NCI-H1105 (cell line): ENCODE data around the gene SH3PXD2B.
A peak's percentile ranks its signal among the peaks of the same experiment; 100 is the strongest.
"Not testable (repeated sequence)": the region's sequence is repeated elsewhere in the genome, so short reads cannot be mapped to it uniquely, and the experiment has no call there.

Experiments
- DNase-seq: peaks from one replicate; lab custom pipeline; 2025; lab: John Stamatoyannopoulos, UW

SH3PXD2B gene

DNA sequence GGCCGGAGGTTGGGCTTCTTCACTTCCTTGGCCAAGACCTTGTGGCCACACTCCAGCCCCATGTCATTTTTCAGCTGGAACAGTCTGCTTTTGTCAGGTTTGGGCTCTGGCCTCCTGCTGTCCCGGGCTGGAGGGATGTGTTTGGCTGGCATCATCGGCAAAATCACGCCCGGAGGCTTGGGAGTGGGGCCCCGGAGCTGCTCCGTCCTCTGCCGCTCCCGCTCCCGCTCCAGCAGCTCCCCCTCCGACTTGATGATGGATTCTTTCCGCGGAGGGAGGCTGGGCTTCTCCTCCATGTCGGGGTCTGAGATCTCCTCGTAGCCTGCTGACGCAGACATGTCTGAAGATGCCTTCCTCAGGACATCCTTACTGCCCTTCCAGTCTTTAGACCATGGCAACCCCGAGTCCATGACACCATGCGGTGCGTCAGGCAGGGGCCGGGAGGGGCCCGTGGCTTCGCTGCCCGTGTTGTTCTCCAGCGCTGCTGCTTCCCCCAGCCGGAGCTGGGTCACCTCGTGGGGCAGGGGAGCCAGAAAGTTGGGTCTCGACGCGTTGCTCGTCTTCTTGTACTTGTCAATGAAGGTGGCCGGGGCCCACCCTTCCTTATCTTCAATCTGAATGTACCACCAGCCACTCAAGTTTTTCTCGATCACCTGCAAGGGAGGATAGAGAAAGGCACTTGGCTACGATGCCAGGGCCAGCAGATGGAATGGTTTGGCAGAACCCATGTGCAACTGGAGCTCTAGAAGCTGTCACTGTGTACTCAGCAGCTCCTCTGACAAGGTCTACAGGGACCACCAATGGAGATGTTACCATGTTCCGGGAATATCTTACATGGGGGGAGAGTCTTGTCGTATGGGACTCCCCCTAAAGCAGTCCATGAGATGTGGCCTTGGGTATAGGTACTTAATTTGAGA is 114.8 kb downstream of the SH3PXD2B start:
- no peak for DNase-seq

- DNase-seq, result peak; percentile 38
Measured at GRCh38 chr5:172336676-172337285, 117.5 kb downstream of the SH3PXD2B start.

GRCh38 chr5:172336264-172336663 is 118.1 kb downstream of the SH3PXD2B start:
- peak; percentile 28 for DNase-seq

DNA sequence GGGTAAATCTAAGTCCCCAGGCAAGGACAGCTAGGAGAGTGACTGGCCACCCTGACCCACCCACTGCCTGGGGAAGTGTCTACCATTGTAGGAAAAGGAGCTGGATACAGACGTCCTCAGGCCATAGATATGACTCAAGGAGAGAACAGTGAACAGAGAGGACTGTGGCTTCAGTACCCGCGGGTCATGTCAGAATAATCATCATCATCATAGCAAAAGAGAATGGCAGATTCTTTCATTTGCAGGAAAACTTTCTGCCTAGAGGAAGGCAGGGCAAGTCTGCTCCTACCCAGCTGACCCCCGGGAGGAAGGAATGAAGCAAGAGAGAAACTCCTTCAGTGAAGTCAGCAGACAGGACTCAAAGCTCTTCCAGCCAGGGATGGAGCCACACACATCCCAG is 118.6 kb downstream of the SH3PXD2B start:
- no peak for DNase-seq

DNA sequence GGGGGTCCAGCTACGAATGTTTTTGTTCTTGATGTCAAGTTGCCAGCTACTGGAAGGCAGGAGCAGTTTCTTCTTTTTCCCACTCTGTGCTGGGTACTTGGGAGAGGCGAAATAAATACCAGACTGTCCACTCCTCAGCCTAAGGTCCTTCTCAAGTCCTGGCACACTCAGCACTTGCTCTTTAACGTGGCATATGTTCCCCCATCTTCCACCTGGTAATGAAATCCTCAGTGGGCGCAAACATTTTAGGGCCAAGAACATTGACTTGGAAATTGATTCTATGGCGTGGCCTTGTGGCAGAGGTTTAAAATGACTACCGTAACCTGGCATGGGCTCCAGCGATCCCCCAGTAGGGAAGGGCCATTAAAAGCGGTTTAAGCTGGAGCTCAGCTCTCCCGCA is 119.7 kb downstream of the SH3PXD2B start:
- DNase-seq, result no peak

DNA sequence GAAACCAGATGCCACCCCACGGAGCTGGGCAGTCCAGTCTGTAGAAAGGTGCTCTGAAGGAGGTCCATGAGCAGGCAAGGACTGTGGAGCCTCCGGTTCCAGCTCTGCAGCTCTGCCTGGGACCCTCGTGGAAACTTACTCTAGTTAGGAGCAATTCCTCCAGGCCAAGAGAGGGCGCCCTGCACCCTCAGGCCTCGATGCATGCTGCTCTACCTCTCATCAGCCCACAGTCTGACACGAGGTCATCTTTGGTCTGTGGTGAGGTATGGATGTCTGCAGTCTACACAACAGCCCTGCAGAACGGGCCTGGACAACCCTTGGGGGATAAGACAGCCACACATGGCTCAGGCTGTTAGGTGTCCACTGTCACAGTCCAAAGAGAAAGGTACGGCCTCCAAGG is 120.1 kb downstream of the SH3PXD2B start:
- DNase-seq, result no peak

DNA sequence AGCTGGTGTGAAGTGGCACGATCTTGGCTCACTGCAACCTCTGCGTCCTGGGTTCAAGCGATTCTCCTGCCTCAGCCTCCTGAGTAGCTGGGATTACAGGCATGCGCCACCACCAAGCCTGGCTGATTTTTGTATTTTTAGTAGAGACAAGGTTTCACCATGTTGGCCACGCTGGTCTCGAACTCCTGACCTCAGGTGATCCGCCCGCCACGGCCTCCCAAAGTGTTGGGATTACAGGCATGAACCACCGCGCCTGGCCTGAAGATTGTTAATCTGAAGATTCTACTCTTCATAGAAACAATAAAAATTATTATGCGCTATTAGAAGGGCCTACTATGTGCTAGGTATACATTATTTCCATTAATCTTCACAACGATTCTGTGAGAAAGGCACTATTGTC is 127.4 kb downstream of the SH3PXD2B start:
- DNase-seq, result not testable (repeated sequence)

GRCh38 chr5:172325452-172325851 is 128.9 kb downstream of the SH3PXD2B start:
- no peak for DNase-seq

GRCh38 chr5:172322028-172322965 is 132.0 kb downstream of the SH3PXD2B start:
- DNase-seq, result no peak

- no peak for DNase-seq
Measured at GRCh38 chr5:172321593-172321992, 132.7 kb downstream of the SH3PXD2B start.

DNA sequence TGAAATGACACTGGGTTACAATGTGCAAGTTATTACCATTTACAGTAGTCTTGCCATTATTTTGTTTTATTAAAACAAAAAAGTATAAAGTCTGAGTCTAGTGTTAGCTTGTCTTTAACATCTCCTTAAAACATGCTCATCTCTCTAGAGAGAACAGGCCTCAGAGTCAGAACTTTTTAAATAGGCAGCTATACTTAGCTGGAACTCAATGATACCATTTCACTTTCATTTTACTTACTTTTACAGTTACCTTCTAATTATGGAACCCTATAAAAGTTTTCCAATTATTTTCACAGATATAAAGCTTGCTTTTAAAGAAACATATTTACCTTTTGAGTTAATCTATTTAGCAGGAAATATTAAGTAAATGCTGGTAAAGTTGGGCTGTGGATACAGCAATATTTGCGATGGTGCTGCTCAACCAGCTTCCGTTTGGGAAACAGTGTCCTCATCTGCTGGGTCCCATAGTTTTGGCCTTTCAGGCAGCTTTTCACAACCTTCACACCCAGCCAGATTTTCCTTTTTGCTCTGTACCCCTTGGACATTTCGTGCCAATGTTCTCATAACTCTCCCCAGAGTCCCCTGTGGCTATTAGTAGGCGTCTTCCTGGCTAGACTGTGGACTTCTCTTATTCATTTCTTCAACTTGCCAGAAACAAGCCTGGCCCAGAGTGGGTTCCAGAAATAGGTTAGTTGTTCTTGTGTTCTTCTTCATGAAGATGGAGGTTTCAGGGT is 134.4 kb downstream of the SH3PXD2B start:
- no peak for DNase-seq

GRCh38 chr5:172315587-172316493 is 138.5 kb downstream of the SH3PXD2B start:
- DNase-seq, result no peak

- DNase-seq, result no peak
Measured at GRCh38 chr5:172313915-172314314, 140.4 kb downstream of the SH3PXD2B start.

- DNase-seq, result no peak
Measured at GRCh38 chr5:172312286-172312685, 142.0 kb downstream of the SH3PXD2B start.

- no peak for DNase-seq
Measured at GRCh38 chr5:172311605-172312004, 142.7 kb downstream of the SH3PXD2B start.

DNA sequence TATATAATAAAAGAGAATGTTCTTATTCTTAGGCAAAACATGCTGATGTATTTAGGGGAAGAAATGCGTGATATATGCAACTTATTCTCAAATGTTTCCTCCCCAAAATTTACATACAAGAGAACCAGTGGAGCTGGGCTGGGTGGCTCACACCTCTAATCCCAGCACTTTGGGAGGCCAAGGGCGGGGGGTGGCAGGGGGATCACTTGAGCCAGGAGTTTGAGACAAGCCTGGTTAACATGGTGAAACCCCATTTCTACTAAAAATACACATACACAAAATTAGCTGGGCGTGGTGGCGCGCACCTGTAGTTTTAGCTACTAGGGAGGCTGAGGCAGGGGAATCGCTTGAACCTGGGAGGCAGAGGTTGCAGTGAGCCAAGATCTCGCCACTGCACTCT is 143.3 kb downstream of the SH3PXD2B start:
- no peak for DNase-seq

- no peak for DNase-seq
Measured at GRCh38 chr5:172305380-172305779, 148.9 kb downstream of the SH3PXD2B start.

DNA sequence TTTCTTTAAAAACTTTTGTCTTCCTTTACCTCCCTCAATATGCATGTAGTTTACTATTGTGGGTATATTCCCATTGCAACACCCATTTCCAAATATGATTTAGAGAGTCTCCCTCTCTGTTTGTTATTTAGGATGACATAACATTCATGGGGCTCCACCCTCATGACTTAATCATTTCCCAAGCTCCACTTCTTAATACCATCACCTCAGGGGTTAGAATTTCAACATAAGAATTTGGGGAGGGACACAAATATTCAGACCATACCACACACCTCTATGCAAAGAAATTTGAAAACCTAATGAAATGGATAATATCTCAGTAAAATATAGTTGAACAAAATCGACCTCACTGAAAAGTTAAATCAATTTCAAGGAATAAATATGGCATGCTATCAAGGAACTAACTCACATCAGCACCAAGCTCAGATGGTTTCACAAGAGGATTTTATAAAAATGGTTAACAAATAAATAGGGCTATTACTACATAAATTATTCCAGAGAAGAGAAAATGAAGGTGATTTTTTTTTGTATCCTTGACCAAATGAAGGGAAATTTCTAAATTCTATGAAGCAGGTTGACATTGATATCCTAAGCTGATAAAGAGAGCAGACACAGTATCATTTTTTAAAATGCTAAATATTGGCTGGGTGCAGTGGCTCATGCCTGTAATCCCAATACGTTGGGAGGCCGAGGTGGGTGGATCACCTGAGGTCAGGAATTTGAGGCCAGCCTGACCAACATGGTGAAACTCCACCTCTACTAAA is 150.6 kb downstream of the SH3PXD2B start:
- no peak for DNase-seq

DNA sequence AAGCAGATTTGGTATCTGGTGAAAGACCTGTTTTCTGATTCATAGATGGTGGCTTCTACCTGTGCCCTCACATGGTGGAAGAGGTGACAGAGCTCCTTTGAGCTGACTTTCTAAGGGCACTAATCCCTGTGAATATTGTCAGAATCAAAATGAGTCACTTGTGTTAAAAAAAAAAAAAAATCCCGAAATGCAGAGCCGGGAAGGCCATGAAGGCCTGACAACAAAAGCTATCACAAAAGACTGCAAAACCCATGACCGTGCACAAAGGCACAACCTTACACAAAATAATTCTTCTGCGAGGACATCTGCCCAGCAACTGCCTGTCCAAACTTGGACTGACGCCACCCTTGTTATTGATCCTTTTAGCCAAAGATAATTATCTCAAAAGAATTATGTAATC is 151.2 kb downstream of the SH3PXD2B start:
- no peak for DNase-seq
